WTC11 (cell line): Measurements from ENCODE around the gene NXPH3.

ENCODE experiments used
- CBFB ChIP-seq: sonication (generic); formaldehyde crosslinking; IDR thresholded peaks from 2 replicates; pipeline ENCODE4 v1.8.1; 2022; ENCODE audit warnings: mild to moderate bottlenecking, low read depth, missing genetic modification reagents
- CTCF ChIP-seq: fragments of 200-600 bp; IDR thresholded peaks from 2 replicates; pipeline ENCODE4 v1.8.0; 2022; ENCODE audit warnings: antibody characterized with exemption
- MYBL2 ChIP-seq: sonication (generic); formaldehyde crosslinking; IDR thresholded peaks from 2 replicates; pipeline ENCODE4 v1.8.1; 2023; ENCODE audit warnings: mild to moderate bottlenecking, moderate library complexity, missing genetic modification reagents
- NR2C2 ChIP-seq: sonication (generic); formaldehyde crosslinking; IDR thresholded peaks from 2 replicates; pipeline ENCODE4 v1.8.0; 2022; ENCODE audit warnings: mild to moderate bottlenecking, missing genetic modification reagents
- SMAD3 ChIP-seq: sonication (generic); formaldehyde crosslinking; IDR thresholded peaks from 2 replicates; pipeline ENCODE4 v1.8.0; 2022; ENCODE audit warnings: missing genetic modification reagents, mild to moderate bottlenecking, borderline replicate concordance
- TCF7 ChIP-seq: sonication (generic); formaldehyde crosslinking; IDR thresholded peaks from 2 replicates; pipeline ENCODE4 v1.8.0; 2022; ENCODE audit warnings: mild to moderate bottlenecking, low read depth, missing genetic modification reagents, moderate library complexity
- TEAD4 ChIP-seq: sonication (generic); formaldehyde crosslinking; IDR thresholded peaks from 2 replicates; pipeline ENCODE4 v1.8.0; 2022; ENCODE audit warnings: mild to moderate bottlenecking, missing genetic modification reagents
- TP53 ChIP-seq: sonication (generic); formaldehyde crosslinking; IDR thresholded peaks from 2 replicates; pipeline ENCODE4 v1.8.1; 2023; ENCODE audit warnings: mild to moderate bottlenecking, missing genetic modification reagents
- USF1 ChIP-seq: sonication (generic); formaldehyde crosslinking; IDR thresholded peaks from 2 replicates; pipeline ENCODE4 v1.8.0; 2022; ENCODE audit warnings: mild to moderate bottlenecking, missing genetic modification reagents
- ZNF425 ChIP-seq: fragments of 250-450 bp; sonication (Bioruptor Pico); conservative IDR thresholded peaks from 2 replicates; pipeline ENCODE4 v1.9.0; 2021; ENCODE audit warnings: mild to moderate bottlenecking
- TF ChIP-seq, protein P1 (sequence below): sonication (generic); formaldehyde crosslinking; IDR thresholded peaks from 2 replicates; pipeline ENCODE4 v1.8.1; 2023; ENCODE audit warnings: mild to moderate bottlenecking, missing genetic modification reagents, moderate library complexity
- TF ChIP-seq, protein P2 (sequence below): sonication (generic); formaldehyde crosslinking; IDR thresholded peaks from 2 replicates; pipeline ENCODE4 v1.8.1; 2022; ENCODE audit warnings: low read depth, mild to moderate bottlenecking, moderate library complexity, missing genetic modification reagents, borderline replicate concordance
- TF ChIP-seq, protein P3 (sequence below): sonication (generic); formaldehyde crosslinking; conservative IDR thresholded peaks from 2 replicates; pipeline ENCODE4 v1.8.1; 2022; ENCODE audit warnings: mild to moderate bottlenecking, missing genetic modification reagents

DNA sequence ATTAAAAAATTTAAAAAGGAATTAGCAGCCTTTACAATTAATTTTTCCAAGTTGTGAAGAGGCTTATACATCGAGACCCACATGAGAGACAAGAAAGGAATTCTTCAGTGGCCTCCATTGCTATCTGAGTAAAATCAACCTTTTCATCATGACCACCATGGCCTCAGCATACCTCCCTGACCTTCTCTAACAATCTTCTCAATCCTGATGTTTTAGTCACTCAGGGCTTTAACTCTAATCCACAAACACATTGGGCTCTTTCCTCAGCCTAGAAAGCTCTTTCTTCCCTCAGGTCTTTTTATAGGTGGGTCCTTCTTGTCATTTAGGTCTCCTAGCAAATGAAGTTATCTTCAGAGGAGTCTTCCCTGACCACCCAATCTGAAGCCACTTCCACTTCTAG, 55.8 kb downstream of the NXPH3 start:
- TF ChIP-seq NR2C2 (CRISPR knock-in tag) (no peak), CTCF (no peak), USF1 (CRISPR knock-in tag) (no peak), SMAD3 (CRISPR knock-in tag) (no peak), TEAD4 (no peak), ZNF425 (no peak), TCF7 (no peak), MYBL2 (CRISPR knock-in tag) (no peak), TP53 (no peak), CBFB (CRISPR knock-in tag) (no peak)
- TF ChIP-seq, protein P1, sequence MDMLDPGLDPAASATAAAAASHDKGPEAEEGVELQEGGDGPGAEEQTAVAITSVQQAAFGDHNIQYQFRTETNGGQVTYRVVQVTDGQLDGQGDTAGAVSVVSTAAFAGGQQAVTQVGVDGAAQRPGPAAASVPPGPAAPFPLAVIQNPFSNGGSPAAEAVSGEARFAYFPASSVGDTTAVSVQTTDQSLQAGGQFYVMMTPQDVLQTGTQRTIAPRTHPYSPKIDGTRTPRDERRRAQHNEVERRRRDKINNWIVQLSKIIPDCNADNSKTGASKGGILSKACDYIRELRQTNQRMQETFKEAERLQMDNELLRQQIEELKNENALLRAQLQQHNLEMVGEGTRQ (CRISPR knock-in tag), result no peak
- TF ChIP-seq, protein P2, sequence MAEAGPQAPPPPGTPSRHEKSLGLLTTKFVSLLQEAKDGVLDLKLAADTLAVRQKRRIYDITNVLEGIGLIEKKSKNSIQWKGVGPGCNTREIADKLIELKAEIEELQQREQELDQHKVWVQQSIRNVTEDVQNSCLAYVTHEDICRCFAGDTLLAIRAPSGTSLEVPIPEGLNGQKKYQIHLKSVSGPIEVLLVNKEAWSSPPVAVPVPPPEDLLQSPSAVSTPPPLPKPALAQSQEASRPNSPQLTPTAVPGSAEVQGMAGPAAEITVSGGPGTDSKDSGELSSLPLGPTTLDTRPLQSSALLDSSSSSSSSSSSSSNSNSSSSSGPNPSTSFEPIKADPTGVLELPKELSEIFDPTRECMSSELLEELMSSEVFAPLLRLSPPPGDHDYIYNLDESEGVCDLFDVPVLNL, result no peak
- TF ChIP-seq, protein P3, sequence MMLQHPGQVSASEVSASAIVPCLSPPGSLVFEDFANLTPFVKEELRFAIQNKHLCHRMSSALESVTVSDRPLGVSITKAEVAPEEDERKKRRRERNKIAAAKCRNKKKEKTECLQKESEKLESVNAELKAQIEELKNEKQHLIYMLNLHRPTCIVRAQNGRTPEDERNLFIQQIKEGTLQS, result no peak
